Tibial nerve (tissue), 4 donors: Measurements from ENCODE around the gene TSC1. TPM values are rescaled to one million over a fixed set of nuclear protein-coding genes. Genes with fewer than 3 reads are reported as not detected.

ENCODE experiments used
- DNase-seq, 2 donors: peaks; one replicate each; pipeline ENCODE4 v3.0.0-alpha.2; 2019; ENCODE audit warnings: low spot score in 2 of 2
- H3K27ac ChIP-seq, 4 donors: fragments of 200-600 bp; sonication (generic) in 3 of 4; one replicate each; pipeline ENCODE4 v1.5.1; 2017 to 2019; ENCODE audit warnings: mild to moderate bottlenecking in 1 of 4
- H3K27me3 ChIP-seq, 2 donors: fragments of 200-600 bp; sonication (generic) in 1 of 2; one replicate each; pipeline versions ENCODE4 v1.5.1 to v1.6.0; 2017 to 2019
- H3K36me3 ChIP-seq, 3 donors: fragments of 200-600 bp; sonication (generic); one replicate each; pipeline ENCODE4 v1.5.1; 2018 to 2019
- H3K4me1 ChIP-seq, 4 donors: fragments of 200-600 bp; sonication (generic) in 3 of 4; one replicate each; pipeline ENCODE4 v1.5.1; 2017 to 2019
- H3K4me3 ChIP-seq, 4 donors: fragments of 200-600 bp; sonication (generic) in 3 of 4; one replicate each; pipeline ENCODE4 v1.5.1; 2017 to 2019; ENCODE audit warnings: mild to moderate bottlenecking in 1 of 4, moderate library complexity in 1 of 4
- H3K9me3 ChIP-seq, 4 donors: fragments of 200-600 bp; sonication (generic) in 3 of 4; one replicate each; pipeline ENCODE4 v1.5.1; 2017 to 2019
- EP300 ChIP-seq, 2 donors: sonication (generic); formaldehyde crosslinking; IDR thresholded peaks; one replicate each; pipeline ENCODE4 v1.6.1; 2017; ENCODE audit warnings: antibody characterized with exemption in 2 of 2, mild to moderate bottlenecking in 1 of 2
- POLR2A ChIP-seq, 2 donors: fragments of 450-650 bp; IDR thresholded peaks; one replicate each; pipeline ENCODE4 v1.6.1; 2017; ENCODE audit warnings: antibody characterized with exemption in 2 of 2, mild to moderate bottlenecking in 2 of 2, moderate library complexity in 2 of 2
- WGBS, 2 donors: methylation state at CpG; one replicate each; pipeline ENCODE4 v1.1.5; 2018; 5-methylcytosine and 5-hydroxymethylcytosine counted together
- total RNA-seq, 4 donors: library from RNA; depleted of rRNA; stranded (reverse); fragments of >200 nt; gene quantifications; one replicate each; pipeline ENCODE4 v1.1.0, GENCODE V29; 2016
- TF ChIP-seq, protein P1 (sequence below), 5 experiments: fragments of 200-600 bp in 3 of 5; fragments of 450-650 bp in 2 of 5; sonication (generic) in 3 of 5; IDR thresholded peaks; one replicate each; pipeline ENCODE4 v1.5.1; 2016 to 2019; ENCODE audit warnings: antibody characterized with exemption in 5 of 5, mild to moderate bottlenecking in 3 of 5, moderate library complexity in 2 of 5

TSC1 gene
- total RNA-seq, 4 donors from 2014 or later = 48.6 to 88.4 (median 68.9) TPM

DNA sequence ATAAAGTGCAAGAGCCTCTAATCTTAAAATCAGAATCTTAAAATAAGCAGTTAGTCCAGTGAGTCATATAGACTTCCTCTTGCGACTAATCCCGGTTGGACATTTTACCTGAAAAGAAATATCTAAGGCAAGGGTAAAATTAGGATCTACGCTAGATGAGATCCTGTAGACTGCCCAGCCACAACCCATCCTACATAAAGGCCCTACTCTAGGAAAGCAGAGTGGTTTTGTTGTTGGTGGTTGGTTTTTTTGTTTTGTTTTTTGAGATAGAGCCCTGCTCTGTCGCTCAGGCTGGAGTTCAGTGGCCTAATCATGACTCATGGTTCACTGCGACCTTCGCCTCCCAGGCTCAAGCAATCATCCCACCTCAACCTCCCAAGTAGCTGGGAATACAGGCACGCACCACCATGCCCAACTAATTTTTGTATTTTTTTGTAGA is 6.9 kb downstream of the TSC1 start:
- DNase-seq = no peak
- H3K9me3 ChIP-seq = no peaks in the 10 kb centered on the region
- H3K36me3 ChIP-seq = peaks cover 0 to 25% (median 3%) of the 10 kb centered on the region in 3 donors
- H3K27ac ChIP-seq = no peak overlapping the region
- TF ChIP-seq EP300 (IDR thresholded peaks at IDR 0.05) (no peak), POLR2A (IDR thresholded peaks at IDR 0.05) (no peak)
- TF ChIP-seq, protein P1, sequence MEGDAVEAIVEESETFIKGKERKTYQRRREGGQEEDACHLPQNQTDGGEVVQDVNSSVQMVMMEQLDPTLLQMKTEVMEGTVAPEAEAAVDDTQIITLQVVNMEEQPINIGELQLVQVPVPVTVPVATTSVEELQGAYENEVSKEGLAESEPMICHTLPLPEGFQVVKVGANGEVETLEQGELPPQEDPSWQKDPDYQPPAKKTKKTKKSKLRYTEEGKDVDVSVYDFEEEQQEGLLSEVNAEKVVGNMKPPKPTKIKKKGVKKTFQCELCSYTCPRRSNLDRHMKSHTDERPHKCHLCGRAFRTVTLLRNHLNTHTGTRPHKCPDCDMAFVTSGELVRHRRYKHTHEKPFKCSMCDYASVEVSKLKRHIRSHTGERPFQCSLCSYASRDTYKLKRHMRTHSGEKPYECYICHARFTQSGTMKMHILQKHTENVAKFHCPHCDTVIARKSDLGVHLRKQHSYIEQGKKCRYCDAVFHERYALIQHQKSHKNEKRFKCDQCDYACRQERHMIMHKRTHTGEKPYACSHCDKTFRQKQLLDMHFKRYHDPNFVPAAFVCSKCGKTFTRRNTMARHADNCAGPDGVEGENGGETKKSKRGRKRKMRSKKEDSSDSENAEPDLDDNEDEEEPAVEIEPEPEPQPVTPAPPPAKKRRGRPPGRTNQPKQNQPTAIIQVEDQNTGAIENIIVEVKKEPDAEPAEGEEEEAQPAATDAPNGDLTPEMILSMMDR (IDR thresholded peaks at IDR 0.05) = no peak
- H3K27me3 ChIP-seq = no peaks in the 10 kb centered on the region
- 92 to 96% methylated on average over 7 of the region's 7 CpGs for WGBS, 2 donors
- H3K4me1 ChIP-seq = peaks cover 0 to 13% (median 3%) of the 10 kb centered on the region in 4 donors
- H3K4me3 ChIP-seq = no peak overlapping the region

DNA sequence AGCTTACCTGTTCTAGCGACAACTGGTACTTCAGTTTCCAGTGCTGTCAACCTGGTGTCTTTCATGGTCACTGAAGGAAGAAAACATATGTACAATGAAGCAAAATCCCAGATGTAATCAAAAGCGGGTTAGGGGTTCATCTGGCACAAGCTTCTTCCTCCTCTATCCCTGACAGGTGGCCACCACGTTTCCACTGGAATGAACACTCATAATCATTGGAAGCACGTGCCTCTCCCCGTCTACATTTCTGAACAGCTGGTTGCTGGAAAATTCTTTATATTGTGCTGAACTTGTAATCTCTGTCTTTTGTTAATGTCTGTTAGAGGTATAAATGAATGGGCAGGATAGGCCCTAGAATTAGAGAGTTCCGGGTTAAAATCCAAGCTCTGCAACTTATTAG is 9.4 kb downstream of the TSC1 start:
- H3K36me3 ChIP-seq = peaks cover 0 to 40% (median 3%) of the 10 kb centered on the region in 3 donors
- DNase-seq = no peak
- H3K27me3 ChIP-seq = no peaks in the 10 kb centered on the region
- 83 to 93% methylated on average over 6 of the region's 6 CpGs for WGBS, 2 donors
- TF ChIP-seq, protein P1 (IDR thresholded peaks at IDR 0.05) = no peak
- TF ChIP-seq POLR2A (IDR thresholded peaks at IDR 0.05) (no peak), EP300 (IDR thresholded peaks at IDR 0.05) (no peak)
- H3K27ac ChIP-seq = no peak overlapping the region
- H3K9me3 ChIP-seq = no peaks in the 10 kb centered on the region
- H3K4me1 ChIP-seq = peaks cover 0 to 4% (median 0%) of the 10 kb centered on the region in 4 donors
- H3K4me3 ChIP-seq = no peak overlapping the region

DNA sequence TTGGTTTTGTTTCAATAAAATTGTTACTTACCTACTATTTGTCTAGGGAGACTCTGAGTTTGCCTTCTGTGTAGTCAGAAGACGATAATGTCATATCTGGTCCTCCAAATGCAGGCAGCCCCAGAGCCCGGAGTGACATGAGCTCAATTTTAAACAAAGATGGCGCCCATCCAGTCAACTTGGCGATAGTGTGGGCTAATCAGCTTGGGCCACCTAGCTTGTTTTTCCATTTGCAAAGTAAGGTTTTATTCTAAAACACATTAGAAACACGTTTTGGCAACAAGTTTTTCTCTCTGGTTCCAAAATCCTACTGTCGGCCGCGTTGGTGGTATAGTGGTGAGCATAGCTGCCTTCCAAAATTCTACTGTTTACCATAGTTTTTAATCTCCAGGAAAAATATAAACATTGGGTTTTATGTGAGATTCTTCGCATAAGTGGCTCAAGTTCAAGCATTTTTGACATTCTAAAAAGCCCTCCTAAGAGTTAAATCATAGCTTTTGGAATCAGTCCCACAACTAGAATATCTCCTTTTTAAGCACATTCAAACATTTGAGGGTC is 13.2 kb downstream of the TSC1 start:
- H3K36me3 ChIP-seq = peaks cover 0 to 75% (median 3%) of the 10 kb centered on the region in 3 donors
- H3K27me3 ChIP-seq = no peaks in the 10 kb centered on the region
- 82 to 85% methylated on average over 9 of the region's 9 CpGs for WGBS, 2 donors

DNA sequence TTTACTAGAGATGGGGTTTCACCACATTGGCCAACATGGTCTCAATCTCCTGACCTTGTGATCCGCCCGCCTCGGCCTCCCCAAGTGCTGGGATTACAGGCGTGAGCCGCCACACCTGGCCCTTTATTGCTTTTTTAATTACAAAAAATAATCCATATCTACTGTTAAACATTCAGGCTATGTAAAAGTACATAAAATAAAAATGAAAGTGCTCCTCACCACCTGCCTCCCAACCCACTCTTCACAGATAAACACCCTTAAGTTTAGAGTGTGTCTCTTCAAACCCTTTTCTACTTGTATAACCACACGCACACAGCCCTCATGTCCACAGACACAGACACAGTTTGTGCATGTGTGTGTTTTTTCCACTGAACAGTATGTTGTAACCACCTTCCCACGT is 16.7 kb downstream of the TSC1 start:
- Histone ChIP-seq H3K36me3 (peaks cover 0 to 87% (median 6%) of the 10 kb centered on the region in 3 donors), H3K27me3 (no peaks in the 10 kb centered on the region), H3K4me1 (peaks cover 0 to 4% (median 0%) of the 10 kb centered on the region in 4 donors), H3K4me3 (no peak overlapping the region), H3K9me3 (no peaks in the 10 kb centered on the region), H3K27ac (no peak overlapping the region)
- WGBS, 2 donors = 91 to 92% methylated on average over 7 of the region's 7 CpGs
- no peak for TF ChIP-seq EP300 (IDR thresholded peaks at IDR 0.05)
- no peak for TF ChIP-seq POLR2A (IDR thresholded peaks at IDR 0.05)
- no peak for DNase-seq

More for the DNA sequence above, 13.2 kb downstream of the TSC1 start:
- no peak for DNase-seq
- no peak overlapping the region for H3K27ac ChIP-seq
- H3K9me3 ChIP-seq = no peaks in the 10 kb centered on the region
- H3K4me1 ChIP-seq = peaks cover 0 to 4% (median 0%) of the 10 kb centered on the region in 4 donors
- TF ChIP-seq EP300 (IDR thresholded peaks at IDR 0.05) (no peak), POLR2A (IDR thresholded peaks at IDR 0.05) (no peak)
- TF ChIP-seq, protein P1 (IDR thresholded peaks at IDR 0.05) = no peak
- no peak overlapping the region for H3K4me3 ChIP-seq

DNA sequence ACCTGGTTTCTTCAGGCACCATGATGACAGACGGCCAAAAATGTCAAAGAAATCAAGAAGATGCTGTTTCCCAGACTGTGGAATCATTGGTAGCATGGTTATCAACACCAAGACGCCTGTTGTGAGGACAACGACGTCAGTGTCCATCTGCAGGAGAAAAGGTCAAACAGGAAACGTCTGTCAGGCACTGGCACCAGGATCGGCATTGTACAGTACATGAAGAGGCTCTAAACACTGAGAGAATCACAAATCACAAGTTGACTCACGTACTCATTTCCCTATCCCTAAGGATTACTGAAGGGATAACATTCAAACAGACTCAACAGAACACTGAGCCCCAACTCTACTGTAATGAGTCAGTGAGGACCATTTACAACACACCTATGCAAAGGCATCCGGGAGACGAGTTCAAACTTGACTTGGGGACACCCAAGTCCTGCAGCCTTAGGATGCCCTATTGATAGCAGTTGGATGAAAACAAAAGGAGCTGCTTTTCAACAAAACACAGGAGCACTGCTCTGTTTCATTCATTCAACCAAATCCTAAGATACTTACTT is 21.0 kb downstream of the TSC1 start:
- H3K36me3 ChIP-seq = peaks cover 0 to 99% (median 22%) of the 10 kb centered on the region in 3 donors

More for the DNA sequence above, 21.0 kb downstream of the TSC1 start:
- 72 to 79% methylated on average over 9 of the region's 9 CpGs for WGBS, 2 donors
- DNase-seq = no peak
- H3K9me3 ChIP-seq = no peaks in the 10 kb centered on the region
- TF ChIP-seq POLR2A (IDR thresholded peaks at IDR 0.05) (no peak), EP300 (IDR thresholded peaks at IDR 0.05) (no peak)
- TF ChIP-seq, protein P1 (IDR thresholded peaks at IDR 0.05) = no peak
- no peak overlapping the region for H3K27ac ChIP-seq
- no peaks in the 10 kb centered on the region for H3K4me1 ChIP-seq
- no peaks in the 10 kb centered on the region for H3K27me3 ChIP-seq
- no peak overlapping the region for H3K4me3 ChIP-seq
